ENCODE data around the gene CPEB1. TPM values are rescaled to one million over a fixed set of nuclear protein-coding genes. Genes with fewer than 3 reads are reported as not detected.

Gene CPEB1
- 0.23 TPM for total RNA-seq

GRCh38 chr15:82647045-82647834 lies at the start of gene CPEB1:
TSS of gene CPEB1 (minus strand) at chr15:82647363. CDS start at chr15:82628459, 18,904 bp downstream.
- no peak for ATAC-seq
- no peak for DNase-seq (ENCODE audit: low spot score)

DNA sequence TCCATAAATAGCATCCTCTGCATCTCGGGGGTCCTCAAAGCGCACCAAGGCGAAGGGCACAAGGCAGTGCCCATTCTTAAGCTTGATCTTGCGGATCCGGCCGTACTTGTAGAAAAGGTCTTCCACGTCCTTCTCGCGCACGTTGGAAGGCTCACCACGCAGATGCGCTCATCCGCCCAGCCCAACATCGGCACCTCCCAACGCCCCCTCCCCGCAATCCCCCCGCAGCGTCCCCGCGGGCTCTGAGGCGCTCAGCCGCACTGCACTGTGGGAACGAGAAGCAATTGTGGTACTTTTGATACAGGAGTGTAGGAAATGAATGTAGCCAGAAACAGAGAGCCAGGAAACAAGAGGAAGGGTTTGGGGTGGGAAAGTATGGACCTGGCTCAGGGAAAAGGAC lies 45.0 kb upstream of the CPEB1 start:
- ATAC-seq (no peak), DNase-seq (ENCODE audit: low spot score) (no peak)

DNA sequence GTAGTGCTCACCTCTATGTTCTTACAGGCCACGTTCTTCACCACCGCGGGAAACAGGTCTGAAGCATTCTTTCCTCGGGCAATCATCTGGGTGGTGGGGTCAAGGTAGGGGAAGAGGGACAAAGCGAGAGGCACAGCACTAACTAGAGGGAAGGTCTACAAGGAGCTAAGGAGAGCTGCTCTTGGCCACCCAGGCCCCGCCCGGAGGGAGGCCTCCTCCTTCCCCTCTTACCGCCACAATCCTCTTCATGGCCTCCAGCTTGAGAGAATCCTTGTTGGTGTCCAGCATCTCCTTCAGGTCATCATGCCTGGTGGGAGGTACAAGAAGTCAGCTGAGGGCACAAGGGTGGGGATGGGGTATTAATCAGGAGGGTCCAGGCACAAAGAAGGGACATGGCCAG lies 42.0 kb upstream of the CPEB1 start:
- no peak for DNase-seq (ENCODE audit: low spot score)

GRCh38 chr15:82688691-82689090 lies 41.5 kb upstream of the CPEB1 start:
- ATAC-seq (no peak), DNase-seq (ENCODE audit: low spot score) (no peak)

More for the DNA sequence above, 42.0 kb upstream of the CPEB1 start:
- ATAC-seq, result no peak

GRCh38 chr15:82681371-82681770 lies 34.2 kb upstream of the CPEB1 start:
- ATAC-seq (no peak), DNase-seq (ENCODE audit: low spot score) (no peak)

- DNase-seq (ENCODE audit: low spot score) (no peak), ATAC-seq (peak; percentile 36)
Measured at GRCh38 chr15:82680200-82681102, 33.3 kb upstream of the CPEB1 start.

- no peak for ATAC-seq
- no peak for DNase-seq (ENCODE audit: low spot score)
Measured at GRCh38 chr15:82679626-82680199, 32.5 kb upstream of the CPEB1 start.

DNA sequence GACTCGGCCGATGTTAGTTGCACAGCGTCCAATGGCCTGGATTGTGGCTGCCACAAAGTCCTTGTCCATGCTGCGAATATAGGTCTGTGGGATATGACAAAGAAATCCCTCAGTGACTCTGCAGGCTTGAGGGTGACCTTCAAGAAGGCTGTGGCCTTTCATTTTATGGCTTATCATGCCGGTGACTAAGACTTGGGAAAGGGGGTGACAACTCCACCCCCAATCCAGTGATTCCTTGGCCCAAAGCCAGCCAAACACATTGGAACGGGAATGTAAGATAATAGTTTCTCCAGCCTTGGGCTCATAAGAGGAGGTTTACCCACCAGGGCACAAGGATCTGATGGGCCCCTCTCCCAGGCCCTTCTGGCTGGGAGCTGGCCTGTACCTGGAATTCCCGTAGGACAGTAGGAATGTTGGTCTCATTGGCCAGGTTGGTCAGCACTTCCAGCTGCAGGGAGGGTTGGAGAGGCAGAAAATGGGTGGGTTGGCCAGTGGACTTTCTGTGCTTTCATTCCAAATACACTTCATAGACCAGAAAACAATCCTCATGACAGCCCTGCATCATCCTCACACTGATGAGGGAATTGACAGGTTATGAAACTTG lies 30.7 kb upstream of the CPEB1 start:
- no peak for ATAC-seq

DNA sequence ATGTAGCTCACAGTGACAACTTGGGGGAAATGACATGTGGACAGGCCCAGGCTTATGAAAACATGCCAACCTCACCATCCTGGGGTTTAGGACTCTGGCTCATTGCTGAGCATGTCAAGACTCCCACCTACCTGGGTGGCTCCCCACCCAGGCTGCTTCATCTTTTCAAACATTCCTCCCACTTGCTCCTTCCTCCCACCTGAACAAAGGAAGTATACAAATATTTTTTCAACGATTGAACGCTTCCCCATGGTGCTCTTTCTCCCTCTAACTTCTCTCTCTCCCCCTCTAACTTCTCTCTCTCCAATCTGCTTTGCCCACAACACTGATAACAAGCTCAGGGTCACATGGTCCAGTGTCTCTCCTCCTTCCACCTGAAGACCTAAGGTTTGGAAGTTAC lies 27.7 kb upstream of the CPEB1 start:
- no peak for DNase-seq (ENCODE audit: low spot score)

More for the DNA sequence above, 30.7 kb upstream of the CPEB1 start:
- no peak for DNase-seq (ENCODE audit: low spot score)

GRCh38 chr15:82670699-82671098 lies 23.5 kb upstream of the CPEB1 start:
- DNase-seq (ENCODE audit: low spot score), result no peak
- ATAC-seq, result no peak

More for the DNA sequence above, 27.7 kb upstream of the CPEB1 start:
- no peak for ATAC-seq

DNA sequence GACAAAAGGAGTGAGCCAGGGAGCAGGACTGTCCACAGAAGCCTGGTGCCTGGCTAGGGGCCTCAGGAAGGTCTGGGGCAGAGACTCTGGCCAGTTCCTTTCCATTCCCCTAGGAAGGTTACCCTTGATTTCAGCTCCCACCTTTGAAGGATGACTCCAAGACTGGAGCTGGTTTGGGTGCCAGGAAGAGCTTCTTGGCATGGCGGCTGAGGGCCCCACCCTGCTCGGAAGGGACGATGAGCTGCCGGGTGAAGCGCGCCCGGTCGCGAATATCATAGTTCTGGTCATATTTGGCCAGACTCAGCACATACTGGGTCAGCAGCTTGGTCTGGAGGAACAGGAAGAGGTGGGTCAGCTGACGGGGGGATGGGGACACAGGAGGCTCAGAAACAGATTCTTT lies 19.4 kb upstream of the CPEB1 start:
- DNase-seq (ENCODE audit: low spot score), result no peak
- no peak for ATAC-seq

GRCh38 chr15:82664021-82664420 lies 16.9 kb upstream of the CPEB1 start:
- ATAC-seq, result no peak
- no peak for DNase-seq (ENCODE audit: low spot score)

DNA sequence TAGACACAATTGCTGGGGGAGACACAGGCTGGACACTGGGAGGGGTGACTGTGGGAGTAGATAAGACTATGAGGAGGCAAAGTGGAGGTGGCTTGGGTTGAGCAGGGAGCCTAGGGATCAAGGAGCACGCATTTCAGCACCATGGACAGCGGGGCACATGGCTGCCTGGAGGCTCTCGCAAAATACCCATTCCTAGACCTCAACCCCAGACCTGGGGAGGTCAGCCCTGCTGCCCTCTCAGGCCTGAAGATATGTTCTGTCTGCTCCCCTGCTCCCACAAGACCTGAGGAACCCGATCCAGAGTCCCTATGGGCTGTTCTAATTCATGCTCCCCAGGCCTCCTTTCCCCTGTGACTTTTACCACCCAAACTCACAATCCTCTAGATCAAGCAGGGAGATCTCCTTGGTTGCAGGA lies 16.0 kb upstream of the CPEB1 start:
- peak; percentile 72 for ATAC-seq
- DNase-seq (ENCODE audit: low spot score), result no peak

DNA sequence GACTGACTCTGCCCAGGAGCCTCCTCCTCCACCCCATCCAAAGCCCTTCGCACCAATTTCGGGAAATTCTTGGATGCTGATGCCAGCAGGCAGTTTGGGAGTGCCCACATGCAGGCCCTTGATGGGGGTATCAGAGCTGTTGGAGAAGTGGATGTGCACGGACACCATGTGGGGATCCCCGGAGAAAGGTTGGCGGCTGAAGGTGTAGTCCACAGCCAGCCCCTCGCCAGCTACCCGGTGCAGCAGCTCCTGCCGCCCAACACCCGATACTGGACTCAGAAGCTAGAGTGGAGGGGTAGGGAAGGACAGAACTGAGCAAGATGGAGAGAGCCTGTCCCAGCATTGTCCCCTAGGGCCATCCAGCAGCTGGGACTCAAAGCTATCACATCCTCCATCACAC lies 15.5 kb upstream of the CPEB1 start:
- no peak for DNase-seq (ENCODE audit: low spot score)
- no peak for ATAC-seq

GRCh38 chr15:82660378-82660777 lies 13.2 kb upstream of the CPEB1 start:
- DNase-seq (ENCODE audit: low spot score), result no peak
- no peak for ATAC-seq

DNA sequence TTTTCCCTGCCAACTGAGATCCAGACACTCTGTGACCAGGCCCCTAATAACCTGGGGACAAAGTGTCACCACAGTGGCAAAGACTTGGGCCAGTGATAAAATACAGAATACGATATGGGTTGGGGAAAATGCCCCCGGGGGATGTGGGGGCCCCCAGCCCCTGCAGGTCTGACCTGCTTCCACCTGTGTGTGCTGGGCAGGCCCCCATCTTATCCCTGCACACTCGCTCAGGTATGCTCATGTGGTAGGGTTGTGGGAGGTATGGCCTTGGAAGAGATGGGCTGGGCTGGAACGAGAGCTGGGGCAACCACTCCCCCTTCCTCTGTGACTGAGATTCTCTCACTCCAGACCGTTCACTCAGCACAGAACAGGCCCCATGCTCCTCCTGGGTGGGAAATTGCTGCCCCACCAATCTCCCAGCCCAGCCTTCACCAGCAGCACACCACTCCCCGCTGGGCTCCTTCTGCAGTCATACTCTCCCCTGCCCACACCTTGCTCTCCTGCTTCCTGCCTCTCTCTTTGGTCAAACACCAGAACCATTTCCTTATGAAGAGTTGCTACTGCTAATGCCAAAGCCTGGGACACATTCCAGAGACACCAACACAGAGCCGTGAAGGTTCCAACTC lies 9.6 kb upstream of the CPEB1 start:
- no peak for DNase-seq (ENCODE audit: low spot score)

GRCh38 chr15:82655606-82656005 lies 8.4 kb upstream of the CPEB1 start:
- no peak for DNase-seq (ENCODE audit: low spot score)
- no peak for ATAC-seq

More for the DNA sequence above, 9.6 kb upstream of the CPEB1 start:
- ATAC-seq, result no peak

- ATAC-seq, result no peak
- no peak for DNase-seq (ENCODE audit: low spot score)
Measured at GRCh38 chr15:82653483-82654168, 6.5 kb upstream of the CPEB1 start.

- no peak for ATAC-seq
- no peak for DNase-seq (ENCODE audit: low spot score)
Measured at GRCh38 chr15:82651708-82652107, 4.5 kb upstream of the CPEB1 start.

DNA sequence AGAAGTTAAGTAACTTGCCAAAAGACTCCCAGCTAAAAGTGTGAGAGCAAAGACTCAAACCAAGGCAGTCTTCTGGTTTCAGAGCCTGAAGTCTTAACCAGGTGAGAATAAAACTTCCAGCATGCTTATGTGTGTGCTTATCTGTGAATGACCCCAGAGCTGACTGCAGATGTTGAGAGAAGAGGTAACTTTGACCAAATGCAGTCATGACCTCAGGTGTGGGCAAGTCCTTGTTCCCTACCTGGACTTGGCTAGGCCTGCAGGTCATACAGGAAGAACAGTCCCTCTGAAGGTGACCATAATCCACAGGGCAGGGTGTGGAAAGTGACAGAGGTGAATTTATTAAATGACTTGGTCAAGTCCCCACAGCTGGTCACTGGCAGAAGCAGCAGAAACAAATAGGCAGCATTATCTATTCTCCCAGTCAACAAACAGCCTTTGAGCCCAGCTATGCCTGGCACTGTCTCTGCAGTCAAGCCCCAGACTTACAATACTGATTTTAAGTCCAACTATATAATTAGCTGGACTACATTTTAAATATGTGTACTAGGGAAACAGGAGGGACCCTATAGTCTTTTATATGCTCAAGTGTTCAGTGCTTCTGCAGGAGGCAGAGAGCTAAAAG lies 3.0 kb upstream of the CPEB1 start:
- ATAC-seq (no peak), DNase-seq (ENCODE audit: low spot score) (no peak)
